Putamen (tissue), 1 donor: ENCODE data around the gene MROH7.

Experiments
- DNase-seq: peaks from one replicate; pipeline ENCODE4 v3.0.0-alpha.2; 2016; ENCODE audit warnings: low spot score

MROH7 gene

GRCh38 chr1:54742282-54742681, 100.7 kb downstream of the MROH7 start:
- no peak for DNase-seq

- DNase-seq: no peak
These were observed 102.0 kb downstream of the MROH7 start for GRCh38 chr1:54743416-54744226.

GRCh38 chr1:54744696-54745095, 103.1 kb downstream of the MROH7 start:
- no peak for DNase-seq

GRCh38 chr1:54745274-54745673, 103.7 kb downstream of the MROH7 start:
- DNase-seq: no peak

- DNase-seq: no peak
These were observed 104.3 kb downstream of the MROH7 start for GRCh38 chr1:54745864-54746263.

- DNase-seq: no peak
These were observed 106.7 kb downstream of the MROH7 start for GRCh38 chr1:54748094-54748835.

- DNase-seq: no peak
These were observed 109.0 kb downstream of the MROH7 start for GRCh38 chr1:54750596-54750995.

GRCh38 chr1:54751426-54751825, 109.8 kb downstream of the MROH7 start:
- no peak for DNase-seq

- no peak for DNase-seq
These were observed 112.5 kb downstream of the MROH7 start for GRCh38 chr1:54754045-54754444.

- DNase-seq: no peak
These were observed 113.1 kb downstream of the MROH7 start for GRCh38 chr1:54754486-54755285.

GRCh38 chr1:54757833-54758232, 116.2 kb downstream of the MROH7 start:
- DNase-seq: no peak

GRCh38 chr1:54758678-54759348, 117.2 kb downstream of the MROH7 start:
- DNase-seq: no peak
